GM19239 (cell line): Measurements from ENCODE around the gene OR6V1.
A peak's percentile ranks its signal among the peaks of the same experiment; 100 is the strongest.

Source experiments
- DNase-seq: peaks from one replicate; pipeline ENCODE4 v3.0.0; 2011; ENCODE audit warnings: low spot score; ENCODE audit not compliant: insufficient read length
- FAIRE-seq: peaks from 2 replicates; lab custom pipeline; 2011; peaks lifted over from hg19 to GRCh38; lab: Jason Lieb, UNC

The OR6V1 gene, protein sequence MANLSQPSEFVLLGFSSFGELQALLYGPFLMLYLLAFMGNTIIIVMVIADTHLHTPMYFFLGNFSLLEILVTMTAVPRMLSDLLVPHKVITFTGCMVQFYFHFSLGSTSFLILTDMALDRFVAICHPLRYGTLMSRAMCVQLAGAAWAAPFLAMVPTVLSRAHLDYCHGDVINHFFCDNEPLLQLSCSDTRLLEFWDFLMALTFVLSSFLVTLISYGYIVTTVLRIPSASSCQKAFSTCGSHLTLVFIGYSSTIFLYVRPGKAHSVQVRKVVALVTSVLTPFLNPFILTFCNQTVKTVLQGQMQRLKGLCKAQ

DNA sequence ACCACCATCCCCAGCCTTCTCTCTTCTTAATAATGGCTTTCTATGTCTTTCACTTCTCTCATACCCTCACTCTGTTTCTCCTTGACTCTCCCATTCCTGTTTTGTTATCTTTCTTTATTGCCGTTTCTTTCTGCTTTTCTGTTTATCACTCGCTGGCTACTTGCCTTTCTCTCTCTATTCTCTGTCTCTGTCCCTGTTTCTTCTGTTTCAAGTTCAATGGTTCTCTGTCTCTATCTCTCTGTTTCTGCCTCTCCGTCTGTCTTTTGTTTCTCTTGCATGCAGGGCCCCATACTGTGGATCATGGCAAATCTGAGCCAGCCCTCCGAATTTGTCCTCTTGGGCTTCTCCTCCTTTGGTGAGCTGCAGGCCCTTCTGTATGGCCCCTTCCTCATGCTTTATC is at the start of gene OR6V1:
Gene OR6V1 (plus strand): TSS at position 301 of the 400 bp plus-strand sequence. CDS start 0 bp downstream, at position 301.
- FAIRE-seq, result no peak
- DNase-seq, result no peak

DNA sequence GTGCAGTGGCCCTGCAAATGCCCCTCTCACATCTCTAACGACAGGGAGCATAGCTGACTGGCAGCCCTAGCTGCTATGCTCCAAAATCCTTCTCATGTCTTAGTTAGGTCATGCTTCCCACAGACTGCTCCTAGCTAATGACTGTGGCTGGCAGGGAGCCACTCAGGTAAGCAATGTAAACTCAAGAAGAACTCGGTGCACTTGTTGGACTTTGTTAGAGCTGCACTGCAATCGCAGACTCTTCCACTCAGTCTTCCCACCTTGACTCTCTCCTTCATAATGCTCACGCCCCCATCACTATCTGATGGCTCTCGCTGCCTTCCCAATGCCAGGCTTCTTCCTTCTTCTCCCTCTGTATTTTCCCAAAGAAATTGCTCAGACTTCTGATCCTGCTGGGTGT is 49.2 kb upstream of the OR6V1 start:
- FAIRE-seq (no peak), DNase-seq (no peak)

DNA sequence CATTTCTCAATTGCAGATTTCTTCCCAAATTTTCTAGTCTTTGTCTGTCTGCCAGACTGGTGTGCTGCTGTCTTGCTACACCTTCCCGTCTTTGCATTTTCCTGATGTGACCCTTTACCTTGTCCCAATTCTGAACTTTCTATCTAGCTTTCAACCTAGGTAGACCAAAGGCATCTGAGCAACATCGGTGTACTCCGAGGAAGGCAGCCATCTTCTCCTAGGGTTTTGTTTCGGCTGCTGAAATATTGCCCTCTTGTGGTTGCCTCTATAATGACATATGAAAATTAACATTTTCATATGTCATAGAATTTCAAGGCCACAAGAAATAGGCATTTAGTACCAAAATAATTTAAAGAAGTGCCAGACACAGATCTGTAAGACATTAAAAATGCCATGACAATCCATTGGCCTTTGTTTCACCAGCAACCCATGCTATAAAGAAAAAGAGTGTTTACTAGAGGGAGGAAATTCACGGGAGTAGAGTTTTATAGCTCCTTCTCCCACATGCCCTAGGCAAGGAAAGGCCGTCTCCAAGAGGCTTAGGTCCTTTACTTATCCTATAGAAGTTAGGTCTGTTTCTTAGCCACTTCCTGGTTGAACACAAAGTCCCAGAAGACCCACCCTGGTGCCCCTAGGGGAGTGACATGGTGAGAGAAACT is 48.6 kb upstream of the OR6V1 start:
- FAIRE-seq, result peak; percentile 91
- peak; percentile 28 for DNase-seq

DNA sequence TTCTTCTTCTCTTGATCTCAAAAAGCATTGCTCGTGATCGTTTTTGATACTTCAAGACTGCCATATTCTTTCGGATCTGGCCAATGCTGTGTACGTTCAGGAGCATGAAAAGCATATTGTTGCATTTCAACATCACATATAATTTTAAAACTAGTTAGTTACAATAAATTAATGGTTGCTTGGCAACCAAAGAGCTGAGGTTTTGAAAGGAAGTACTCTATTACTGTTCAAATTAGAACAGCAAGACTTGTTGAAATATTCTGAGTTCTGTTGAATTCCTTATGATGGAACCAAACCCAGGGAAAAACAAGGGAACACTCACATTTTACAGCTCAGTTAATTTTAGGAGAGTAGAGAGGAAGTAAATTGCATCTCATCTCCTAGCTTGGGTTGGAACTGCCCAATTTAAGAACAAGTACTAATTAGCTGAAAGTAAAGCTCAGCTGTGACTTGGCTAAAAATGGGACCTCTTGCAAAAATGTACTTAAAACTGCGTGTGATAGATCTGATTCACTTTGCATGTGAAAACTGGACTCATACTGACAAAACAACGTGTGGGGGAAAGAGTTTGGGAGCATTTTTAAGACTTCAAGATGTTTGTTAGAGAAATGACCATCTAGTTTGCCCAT is 46.4 kb upstream of the OR6V1 start:
- FAIRE-seq, result no peak
- no peak for DNase-seq

DNA sequence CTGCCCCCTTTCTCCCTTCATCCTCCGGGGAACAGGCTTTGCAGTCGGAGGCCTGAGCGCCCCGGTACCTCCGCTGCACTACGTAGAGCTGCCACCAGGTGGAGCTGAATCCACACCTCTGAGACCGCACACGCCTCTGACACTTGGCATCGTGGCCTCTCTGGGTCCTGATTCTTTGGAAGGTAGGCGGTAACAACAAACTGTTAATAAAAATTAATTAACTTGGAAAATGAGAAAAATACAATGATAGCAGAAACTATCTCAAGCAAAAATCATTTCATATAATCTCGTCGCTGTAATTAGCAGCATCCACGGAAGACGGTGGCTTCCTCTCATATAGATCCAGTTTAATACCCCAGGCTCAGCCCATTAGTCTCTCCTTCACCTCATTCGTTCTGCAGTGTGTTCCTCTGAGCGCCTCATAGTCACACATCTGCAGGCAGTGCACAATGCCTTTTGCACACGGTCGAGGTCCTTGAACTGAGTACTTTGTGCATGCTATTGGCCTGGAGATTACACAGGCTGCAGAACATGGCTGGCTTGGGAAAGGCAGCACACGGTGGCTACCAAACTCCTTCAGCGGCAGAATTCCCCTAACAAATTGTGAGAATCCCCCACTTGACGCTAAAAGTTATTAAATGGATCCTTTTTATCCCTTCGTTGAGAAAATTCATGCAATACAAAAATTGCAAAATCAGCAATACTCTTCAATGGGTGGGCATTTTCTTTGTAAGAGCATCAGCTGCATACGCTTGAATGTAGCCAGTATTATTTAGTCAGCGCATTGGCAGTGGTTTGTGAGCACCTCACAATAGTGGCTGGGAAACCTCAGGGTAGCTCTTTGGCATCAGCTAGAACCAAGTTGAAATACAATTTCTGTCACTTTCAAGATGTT is 43.9 kb upstream of the OR6V1 start:
- FAIRE-seq (peak; percentile 87), DNase-seq (peak; percentile 33)

DNA sequence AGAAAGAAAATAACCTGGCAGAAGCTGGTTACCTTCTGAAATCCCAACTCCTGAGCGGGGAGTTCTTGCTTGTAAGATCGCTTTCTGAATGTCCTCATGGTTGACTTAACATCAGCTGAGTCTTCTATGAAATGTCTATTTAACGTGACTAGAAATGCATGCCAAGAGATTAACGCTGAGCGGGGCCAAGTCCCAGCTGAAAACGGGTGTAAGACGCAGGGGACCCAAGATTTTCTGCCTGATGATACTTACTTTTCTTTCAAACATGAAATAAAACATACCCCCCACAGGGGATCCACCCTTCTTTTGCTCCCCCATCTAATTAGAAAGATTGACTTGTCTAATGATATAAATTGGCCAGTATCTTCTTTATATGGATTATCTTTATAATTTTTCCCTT is 40.1 kb upstream of the OR6V1 start:
- DNase-seq (no peak), FAIRE-seq (no peak)

DNA sequence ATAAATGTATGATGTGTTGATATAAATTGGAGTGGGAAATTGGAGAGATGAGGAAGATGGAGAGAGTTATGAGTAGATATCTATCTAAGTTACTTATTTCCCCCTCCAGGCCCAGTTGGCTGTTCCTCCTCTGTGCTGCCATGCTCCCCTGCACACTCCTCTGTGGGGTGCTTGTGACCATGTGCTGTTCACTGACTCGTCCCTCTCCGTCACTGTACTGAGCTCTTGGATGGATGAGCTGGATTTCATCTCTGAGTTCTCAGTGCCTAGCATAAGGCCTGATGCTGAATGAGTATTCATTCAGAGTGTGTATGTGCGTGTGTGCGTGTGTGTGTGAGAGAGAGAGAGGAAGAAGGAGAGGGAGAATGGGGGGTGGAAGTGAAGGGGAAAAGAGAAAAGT is 39.7 kb upstream of the OR6V1 start:
- no peak for DNase-seq
- FAIRE-seq, result no peak

DNA sequence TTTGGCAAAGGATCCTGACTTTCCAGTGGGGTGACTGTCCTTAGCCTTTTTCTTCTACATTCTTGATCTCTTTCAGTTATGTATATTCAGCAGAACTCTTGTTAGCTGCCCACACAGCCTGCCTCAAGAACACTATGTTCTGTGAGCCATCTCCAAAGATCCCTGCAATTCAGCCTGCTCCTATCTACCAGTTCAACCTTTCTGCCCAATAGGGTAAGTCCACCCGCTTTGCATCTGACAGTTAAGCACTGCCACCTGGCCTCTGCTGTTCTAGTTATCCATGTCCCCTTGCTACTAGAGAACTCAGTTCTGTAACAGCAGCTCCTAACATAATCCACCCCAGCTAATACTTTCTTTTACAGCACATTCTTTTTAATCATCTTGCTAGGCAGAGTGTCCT is 38.7 kb upstream of the OR6V1 start:
- no peak for DNase-seq
- no peak for FAIRE-seq

DNA sequence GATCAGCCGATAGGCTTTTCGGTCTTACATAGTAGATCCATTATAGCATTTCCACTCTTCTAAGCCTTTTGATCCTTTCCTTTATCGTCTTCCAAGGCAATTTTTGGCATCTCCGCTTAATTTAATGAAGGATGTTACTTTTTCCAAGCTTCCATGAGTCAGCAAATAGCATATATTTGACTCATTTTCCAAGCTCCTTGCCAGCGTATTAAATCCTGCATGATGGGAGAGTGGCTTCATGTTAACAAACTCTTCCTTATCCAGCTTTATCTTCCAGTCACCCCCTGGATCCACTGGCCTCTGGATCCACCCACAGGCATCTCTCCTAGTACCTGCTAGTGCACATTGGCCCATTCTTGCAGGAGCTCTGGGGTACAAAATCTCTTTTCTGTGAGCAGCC is 38.2 kb upstream of the OR6V1 start:
- DNase-seq (no peak), FAIRE-seq (no peak)

DNA sequence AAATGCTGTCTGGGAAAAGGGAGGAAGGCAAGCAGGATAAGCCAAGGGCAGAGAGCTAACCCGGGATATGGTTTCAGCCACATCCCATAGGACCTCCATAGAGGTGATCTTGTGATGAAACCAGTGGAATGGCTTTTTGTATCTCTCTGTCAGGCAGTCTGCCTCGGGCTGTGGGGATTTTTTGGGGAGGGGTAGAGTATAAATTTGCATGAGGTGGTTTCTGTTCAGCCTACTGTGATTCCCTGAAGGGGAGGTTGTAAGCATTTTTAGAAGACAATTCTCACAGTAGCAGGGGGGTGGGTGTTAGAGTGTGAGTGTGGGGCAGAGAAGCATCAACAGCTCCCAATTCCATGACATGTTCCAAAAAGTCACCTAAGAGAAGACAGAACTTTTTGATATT is 37.1 kb upstream of the OR6V1 start:
- FAIRE-seq, result no peak
- DNase-seq, result peak; percentile 13

DNA sequence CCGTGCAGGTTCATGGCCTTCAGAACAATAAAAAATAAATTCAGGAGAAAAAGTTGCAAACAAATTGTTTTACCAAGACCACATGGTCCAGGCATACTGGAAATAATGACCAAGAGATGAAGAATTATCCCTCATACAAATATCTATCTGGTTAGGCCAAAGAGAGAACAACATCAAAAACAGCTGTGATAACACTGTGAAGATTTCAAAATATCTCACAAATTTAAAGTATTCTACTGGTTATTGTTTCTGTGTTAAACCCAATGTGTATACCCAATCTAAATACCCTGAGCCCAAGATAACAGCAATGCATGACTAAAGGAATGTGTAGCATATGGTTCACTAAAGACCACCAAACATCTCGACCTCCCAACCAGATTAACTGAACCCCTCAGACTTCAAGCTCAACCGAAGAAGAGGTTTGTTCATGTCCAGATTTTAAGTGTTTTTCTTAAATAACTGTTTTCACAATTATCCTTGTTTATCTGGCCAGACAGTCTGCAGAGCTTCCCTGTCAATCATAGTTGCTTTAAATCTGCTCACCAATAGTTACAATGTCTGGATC is 36.1 kb upstream of the OR6V1 start:
- no peak for FAIRE-seq
- DNase-seq, result no peak

DNA sequence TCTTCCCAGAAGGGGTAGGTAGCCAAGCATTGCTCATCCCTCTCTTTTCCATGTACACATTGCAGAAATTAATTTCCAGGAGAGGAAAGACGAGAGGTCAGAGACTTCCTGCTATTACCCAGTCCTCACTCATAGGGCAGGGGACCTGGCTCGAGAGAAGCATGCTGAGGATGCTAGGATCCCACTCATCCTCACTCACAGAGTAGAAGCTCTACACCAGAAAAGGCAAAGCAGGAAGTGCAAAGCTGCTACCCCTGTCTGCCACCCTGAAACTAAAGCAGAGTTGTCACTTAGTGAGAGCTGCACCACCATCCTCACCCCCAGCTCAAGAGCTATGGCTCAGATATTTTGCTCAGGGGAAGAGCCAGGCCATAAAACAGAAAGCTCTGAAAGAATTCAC is 35.1 kb upstream of the OR6V1 start:
- FAIRE-seq, result peak; percentile 48
- DNase-seq, result no peak

DNA sequence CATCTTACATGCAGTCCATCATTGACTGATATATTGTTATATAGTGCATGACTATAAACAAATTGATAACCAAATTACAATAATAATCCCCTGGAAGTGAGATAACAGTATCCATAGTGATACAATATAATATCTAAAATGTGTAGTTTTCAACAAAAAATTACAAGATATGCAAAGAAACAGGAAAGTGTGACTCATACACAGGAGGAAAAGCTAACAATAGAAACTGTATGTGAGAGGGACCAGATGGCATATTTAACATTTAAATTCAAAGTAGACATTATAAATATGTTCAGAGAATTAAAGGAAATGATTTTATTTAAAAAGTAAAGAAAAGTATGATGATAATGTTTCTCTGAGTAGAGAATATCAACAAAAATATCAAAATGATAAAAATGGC is 33.2 kb upstream of the OR6V1 start:
- DNase-seq, result no peak
- FAIRE-seq, result no peak

DNA sequence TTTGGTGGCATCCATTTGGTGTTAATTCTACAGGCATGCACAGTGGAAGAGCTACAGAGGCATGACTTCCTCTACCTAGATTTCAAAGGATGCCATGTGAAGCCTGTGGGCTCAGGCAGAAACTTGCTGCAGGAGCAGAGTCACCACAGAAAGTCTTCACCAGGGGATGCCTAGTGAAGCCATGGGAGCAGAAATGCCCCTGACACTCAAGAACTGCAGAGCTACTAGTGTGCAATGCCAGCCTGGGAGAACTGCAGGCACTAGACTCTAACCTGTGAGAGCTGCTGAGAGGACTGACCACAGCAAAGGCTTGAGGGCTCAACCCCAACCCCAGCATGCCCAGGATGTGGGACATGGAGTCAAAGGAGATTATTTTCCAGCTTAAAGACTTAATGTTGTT is 29.1 kb upstream of the OR6V1 start:
- FAIRE-seq (no peak), DNase-seq (no peak)

DNA sequence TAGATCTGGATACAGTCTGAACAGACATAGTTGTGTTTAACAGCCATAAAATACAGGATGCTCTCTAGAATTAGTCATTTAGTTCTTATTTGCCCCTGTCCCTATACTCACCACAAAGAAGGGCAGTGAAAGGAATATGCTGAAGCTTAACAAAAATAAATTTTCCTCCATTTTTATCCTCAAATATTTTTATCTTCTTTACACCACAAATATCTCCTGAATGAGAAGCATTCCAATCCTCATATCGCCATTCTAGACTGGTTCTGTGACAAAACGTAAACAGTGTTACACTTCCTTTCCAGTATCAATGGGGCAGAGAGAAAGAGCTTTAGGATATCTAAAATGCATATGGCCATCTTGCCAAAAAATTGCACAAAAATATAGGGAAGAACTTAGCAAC is 26.8 kb upstream of the OR6V1 start:
- FAIRE-seq, result no peak
- DNase-seq, result no peak

DNA sequence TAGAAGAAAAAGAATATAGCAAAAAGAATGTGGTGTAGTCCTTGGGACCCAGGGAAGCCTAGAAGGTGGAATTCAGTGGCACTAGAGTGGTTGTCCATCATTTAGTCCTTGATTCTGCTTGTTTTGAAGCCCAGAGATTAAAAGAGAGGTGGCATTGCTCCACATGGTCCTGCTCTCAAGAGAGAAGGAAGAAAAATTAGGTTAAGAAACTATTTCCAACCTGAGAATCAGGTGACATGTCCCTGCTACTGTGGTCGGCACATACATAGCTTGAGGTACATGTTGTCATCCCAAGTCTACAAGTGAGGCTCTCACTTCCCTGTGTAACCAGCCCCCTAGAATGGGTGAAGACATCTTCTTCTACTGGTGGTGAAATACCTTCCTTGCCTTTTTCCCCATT is 25.1 kb upstream of the OR6V1 start, which contains the start of gene OR9A2:
Gene OR9A2 (minus strand): TSS at position 101 of the 400 bp plus-strand sequence. CDS start 0 bp downstream, at position 101.
- DNase-seq, result no peak
- no peak for FAIRE-seq

DNA sequence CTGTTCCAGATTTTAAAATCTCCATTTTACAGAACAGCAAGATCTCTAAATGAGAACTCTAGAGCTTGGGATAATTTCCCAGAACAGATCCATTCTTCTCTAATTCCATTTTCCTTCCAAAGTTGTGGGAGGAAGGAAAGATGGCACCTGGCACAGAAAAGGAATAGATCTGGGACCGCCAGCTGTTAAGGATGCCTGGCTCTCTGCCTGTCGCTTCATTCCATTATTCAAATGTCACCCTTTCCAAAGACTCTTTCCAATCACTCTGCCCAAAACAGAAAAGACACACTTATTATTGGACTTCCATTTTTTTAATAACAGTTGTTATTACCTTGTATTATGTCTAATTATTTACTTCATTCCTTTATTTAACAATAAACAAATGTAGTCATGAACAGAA is 24.5 kb upstream of the OR6V1 start:
- FAIRE-seq (no peak), DNase-seq (no peak)

DNA sequence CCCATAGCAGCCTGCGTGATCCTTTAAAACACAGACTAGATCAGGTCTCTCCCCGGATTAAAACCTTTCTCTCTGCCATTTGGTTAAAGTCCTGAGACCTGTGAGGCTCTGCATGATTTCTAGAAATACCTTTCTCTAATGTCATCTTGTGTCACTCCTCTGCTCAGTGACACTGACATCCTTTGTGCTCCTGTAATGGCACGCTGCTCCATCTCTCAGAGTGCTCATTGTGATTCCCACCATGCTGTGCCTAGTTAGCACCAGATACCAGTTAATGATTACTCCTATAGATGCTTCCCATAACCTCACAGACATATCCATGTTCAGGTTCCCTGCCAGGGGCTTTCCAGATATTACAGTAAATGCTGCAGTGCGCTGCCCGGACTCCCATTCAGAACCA is 13.5 kb upstream of the OR6V1 start:
- DNase-seq, result no peak

DNA sequence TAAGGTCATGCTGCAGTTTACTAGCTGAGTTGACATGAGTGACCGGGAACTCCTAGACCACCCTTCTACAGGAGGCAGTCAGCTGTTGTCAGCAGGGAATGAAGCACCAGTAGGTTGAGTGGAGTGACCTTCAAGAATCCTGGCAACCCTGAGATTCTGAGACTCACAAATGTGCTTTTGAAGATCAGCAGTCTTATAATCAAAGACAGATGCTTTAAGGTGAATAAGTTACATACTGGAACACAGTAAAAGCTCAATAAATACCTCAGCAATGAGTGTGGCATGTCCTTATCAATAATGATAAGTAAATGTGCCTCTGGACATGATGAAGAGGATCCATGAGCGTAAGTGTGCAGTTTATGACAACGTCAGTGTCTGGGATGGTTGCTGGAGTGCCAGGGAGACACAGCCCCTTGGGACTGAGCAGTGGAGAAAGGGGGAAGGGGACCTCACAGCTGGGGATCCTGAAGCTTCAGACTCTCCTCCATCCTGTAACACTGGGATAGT is 11.9 kb upstream of the OR6V1 start:
- no peak for FAIRE-seq
- DNase-seq, result no peak

More for the DNA sequence above, 13.5 kb upstream of the OR6V1 start:
- FAIRE-seq, result no peak

DNA sequence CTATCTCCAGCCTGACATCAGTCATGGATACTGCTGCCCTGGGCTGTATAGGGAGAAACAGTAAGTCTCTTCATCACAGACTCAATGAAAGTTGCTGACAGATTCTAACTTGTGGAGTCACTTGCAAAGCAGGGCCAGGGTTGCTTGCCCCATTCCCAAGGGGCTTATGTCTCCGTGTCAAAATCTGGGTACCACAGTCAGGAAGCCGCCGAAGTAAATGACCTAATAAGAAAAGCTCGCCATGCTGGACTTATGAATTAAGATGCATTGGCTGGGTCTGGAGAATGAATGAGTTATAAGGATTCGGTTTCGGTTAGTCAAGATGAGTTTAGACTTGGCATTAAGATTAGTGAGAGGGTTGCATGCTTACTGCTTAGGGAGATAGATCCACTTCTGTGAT is 10.8 kb upstream of the OR6V1 start:
- DNase-seq (no peak), FAIRE-seq (no peak)
